GF-D8 (cell line): ENCODE results near the gene TEX38.
"Not testable (repeated sequence)": the region's sequence is repeated elsewhere in the genome, so short reads cannot be mapped to it uniquely, and the experiment has no call there.

ENCODE experiments used
- DNase-seq: peaks from one replicate; lab custom pipeline; 2025; lab: John Stamatoyannopoulos, UW

TEX38 gene

DNA sequence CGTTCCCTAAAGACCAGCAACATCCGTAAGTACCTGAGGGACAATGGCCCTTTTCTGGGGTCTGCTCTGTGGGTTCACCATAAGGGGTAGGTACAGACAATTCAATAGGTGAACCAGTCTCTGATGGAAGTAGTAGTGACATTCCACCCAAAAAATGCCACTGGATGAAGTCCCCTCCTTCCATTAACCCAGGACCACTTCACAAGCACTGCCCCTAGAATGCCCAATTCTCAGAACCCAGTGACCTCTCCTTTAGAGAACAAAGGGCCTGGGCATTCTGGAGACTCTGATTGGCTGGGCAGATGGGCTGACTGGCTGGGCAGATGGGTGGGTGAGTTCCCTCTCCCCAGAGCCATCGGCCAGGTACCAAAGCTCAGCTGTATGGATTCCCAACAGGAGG is at the start of gene TEX38:
TEX38 (plus strand) TSS at position 301 of the 400 bp plus-strand sequence; CDS start at position 382, 81 bp downstream.
- DNase-seq: no peak

- no peak for DNase-seq
These were observed 49.7 kb upstream of the TEX38 start for GRCh38 chr1:46621930-46622329.

GRCh38 chr1:46622344-46622743 is 49.3 kb upstream of the TEX38 start:
- no peak for DNase-seq

DNA sequence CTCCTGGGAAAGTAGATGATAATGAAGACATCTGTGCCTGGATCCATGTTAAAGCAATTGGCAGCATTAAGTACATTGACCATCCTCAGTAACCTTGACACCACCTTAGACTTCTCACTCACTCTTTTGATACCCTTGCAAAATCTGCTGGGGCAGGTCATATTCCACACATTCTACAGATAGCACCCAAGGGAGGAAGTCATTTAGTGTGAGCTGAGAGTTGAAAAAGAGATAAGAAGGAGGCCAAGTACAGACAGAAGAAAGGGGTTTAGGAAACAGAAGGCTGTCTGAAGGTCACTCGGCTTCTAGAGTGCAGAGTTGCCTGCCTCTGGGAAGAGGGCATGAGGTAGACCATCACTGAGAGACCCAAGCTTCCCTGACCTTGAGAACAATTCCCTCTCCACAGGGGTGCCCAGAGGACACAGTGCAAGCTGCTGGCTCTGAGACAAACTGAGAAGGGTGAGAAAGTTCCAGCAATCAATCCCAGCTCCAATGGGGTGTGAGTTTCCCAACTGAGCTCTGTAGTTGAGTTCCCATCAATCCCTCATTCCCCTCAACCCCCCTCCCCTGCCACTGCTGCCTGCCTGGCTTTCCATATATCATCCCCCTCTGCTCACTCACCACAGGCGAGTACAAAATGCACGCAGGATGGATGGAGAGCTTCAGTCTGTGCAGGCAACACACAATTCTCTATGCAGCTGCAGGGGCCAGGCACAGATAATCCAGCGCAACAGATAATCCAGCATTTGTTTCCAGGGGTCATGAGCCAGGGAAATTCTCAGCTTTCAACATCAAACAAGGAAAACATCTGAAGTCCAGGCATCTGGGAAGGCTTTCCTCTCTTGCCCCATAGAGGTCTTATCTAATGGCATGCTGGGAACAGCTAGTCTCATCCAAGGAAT is 47.7 kb upstream of the TEX38 start:
- DNase-seq: no peak

- no peak for DNase-seq
These were observed 40.9 kb upstream of the TEX38 start for GRCh38 chr1:46630719-46631118.

GRCh38 chr1:46635205-46635604 is 36.4 kb upstream of the TEX38 start:
- no peak for DNase-seq

- DNase-seq: no peak
These were observed 34.1 kb upstream of the TEX38 start for GRCh38 chr1:46637444-46638083.

DNA sequence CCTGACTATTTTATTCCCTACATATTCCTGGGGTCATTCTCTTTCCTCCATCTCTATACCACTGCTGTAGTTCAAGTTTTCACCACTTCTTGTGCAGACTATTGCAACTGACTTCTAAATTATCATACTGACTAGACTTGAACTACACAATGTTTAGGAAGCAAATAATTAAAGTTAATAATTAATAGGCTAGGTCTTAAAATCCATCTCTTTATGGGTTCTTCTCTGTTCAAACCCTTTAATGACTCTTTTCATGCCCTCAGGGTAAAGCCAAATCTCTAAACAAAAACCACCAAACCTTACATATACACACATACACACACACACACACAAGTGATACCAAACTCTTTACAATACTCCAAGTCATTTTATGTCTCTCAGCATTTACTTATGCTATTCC is 32.7 kb upstream of the TEX38 start:
- DNase-seq: no peak

DNA sequence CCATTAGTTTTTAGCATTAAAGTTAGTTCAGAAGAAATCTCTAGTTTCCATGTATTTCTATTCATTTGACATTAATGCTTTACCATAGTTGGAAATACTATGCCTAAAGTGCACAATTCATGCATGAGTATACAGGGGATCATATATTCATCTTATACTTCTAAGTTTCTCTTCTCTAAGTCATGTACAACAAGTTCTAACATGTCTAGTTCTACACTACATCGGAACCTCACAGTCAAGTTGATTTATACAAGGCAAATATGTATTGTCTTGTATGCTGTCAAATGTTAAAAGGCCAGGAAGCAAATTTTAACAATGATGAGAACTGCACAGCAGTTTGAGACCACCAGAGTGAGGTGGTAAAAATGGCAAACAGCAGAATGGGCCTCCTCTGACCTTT is 32.1 kb upstream of the TEX38 start:
- DNase-seq: no peak

- DNase-seq: no peak
These were observed 29.5 kb upstream of the TEX38 start for GRCh38 chr1:46642115-46642680.

DNA sequence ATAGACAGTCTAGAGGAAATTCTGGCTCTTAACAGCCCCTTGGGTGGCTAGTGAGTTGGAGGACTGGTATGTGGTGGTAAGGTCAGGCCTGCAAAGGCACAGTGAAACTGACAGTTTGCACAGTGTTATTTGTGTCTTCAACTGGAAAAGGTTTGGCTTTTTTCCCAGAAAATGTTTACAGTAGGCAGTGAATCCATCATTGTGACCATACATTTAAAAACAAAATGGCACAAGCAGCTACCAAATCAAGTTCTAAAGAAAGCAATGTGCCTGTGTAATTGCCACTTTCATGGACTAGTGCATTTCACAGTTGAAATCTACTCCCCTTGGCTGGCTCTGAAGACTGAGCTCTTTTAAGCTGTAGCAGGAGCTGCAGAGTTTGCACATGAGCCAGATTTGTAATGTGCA is 28.3 kb upstream of the TEX38 start:
- DNase-seq: no peak

DNA sequence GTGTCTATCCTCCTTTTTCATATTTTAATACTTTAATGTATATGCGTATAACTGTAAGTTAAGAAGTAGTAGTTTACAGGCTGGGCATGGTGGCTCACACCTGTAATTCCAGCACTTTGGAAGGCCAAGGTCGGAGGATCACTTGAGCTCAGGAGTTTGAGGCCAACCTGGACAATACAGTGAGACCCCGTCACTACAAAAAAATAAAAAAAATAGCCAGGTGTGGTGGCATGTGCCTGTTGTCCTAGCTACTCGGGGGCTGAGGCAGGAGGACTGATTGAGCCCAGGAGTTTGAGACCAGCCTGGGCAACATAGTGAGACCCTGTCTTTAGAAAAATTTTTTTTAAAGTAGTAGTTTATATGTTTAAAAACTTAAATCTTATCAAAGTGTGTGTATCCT is 25.8 kb upstream of the TEX38 start:
- DNase-seq: no peak

- no peak for DNase-seq
These were observed 25.3 kb upstream of the TEX38 start for GRCh38 chr1:46646331-46646730.

GRCh38 chr1:46646844-46647243 is 24.8 kb upstream of the TEX38 start:
- DNase-seq: no peak

DNA sequence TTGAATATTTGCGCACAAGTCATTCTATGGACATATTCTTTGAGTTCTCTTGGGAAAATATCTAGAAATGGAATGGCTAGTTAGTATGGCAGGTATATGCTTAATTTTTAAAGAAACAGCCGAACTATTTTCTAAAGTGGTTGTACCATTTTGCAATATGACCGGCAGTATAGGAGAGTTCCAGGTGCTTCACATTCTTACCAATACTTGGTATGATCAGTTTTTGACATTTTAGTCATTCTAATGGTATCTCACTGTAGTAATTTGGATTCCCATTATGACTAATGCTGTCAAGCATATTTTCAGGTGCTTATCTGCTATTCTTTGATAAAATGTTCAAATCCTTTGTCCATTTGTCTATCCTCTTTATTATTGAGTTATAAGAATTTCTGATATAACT is 24.0 kb upstream of the TEX38 start:
- DNase-seq: no peak

- DNase-seq: no peak
These were observed 21.9 kb upstream of the TEX38 start for GRCh38 chr1:46649764-46650163.

GRCh38 chr1:46650491-46650890 is 21.2 kb upstream of the TEX38 start:
- DNase-seq: no peak

GRCh38 chr1:46651152-46651551 is 20.5 kb upstream of the TEX38 start:
- not testable (repeated sequence) for DNase-seq

DNA sequence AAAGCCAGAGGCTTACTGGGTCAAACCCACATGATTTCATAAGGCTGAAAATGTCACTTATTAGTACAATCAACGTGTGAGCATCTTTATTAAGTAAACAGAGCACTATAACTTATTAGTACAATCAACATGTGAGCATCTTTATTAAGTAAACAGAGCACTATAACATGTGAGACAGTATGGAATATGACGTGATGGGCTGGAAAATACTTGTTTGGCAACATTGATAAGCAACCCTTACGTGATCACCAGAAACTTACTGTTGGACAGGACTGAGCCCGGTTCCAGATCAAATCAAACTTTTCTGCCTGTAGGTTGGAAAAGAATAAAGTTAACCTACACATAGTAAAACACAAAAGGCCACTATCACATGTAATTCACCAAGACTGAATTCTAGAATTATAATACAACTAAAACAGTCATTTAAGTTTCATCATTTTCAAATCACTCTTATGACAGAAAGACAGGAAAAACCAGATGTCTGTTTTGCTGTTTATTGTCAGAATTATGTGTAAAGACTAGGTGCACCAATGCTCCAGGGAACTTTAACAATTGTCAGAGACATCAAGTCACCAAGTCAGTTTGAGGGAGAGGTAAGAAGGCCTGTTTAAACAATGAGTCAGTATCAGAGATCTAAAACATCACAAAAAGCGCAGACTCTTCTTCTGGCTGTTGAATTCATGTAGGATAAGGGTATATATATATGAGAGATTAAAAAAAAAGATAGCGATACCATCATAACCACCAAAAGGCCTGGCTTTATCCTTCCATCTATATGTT is 19.1 kb upstream of the TEX38 start:
- DNase-seq: no peak

GRCh38 chr1:46653405-46653958 is 18.2 kb upstream of the TEX38 start:
- DNase-seq: no peak

DNA sequence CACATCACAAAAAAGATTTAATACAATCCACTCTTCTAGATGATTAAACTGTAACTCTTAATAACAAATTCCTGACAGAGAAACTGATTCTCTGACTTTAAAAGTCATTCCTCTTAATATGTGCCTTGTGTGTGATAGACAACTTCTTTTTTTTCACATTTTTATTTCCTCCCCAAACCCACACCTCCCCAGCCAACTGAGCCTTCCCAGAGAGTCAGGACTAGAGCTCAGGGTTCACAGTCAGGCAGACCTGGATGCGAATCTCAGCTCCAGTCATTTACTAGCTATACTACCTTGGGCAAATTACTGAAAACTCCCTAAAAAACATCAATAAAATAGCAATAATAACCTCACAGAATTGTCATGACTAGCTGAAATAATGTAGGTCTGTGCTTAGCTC is 17.6 kb upstream of the TEX38 start:
- DNase-seq: no peak

GRCh38 chr1:46654698-46655097 is 17.0 kb upstream of the TEX38 start:
- DNase-seq: not testable (repeated sequence)
